Calu3 (cell line): Measurements from ENCODE around the gene LAMTOR2. TPM values are rescaled to one million over a fixed set of nuclear protein-coding genes. Genes with fewer than 3 reads are reported as not detected.

ENCODE experiments used
- BruUV-seq: library from RNA; stranded (reverse); fragments of 400-500 nt; replicated peaks from 2 replicates; lab custom pipeline; 2021; lab: Mats Ljungman, UMichigan
- CTCF ChIA-PET: fragments of 300-600 bp; sonication (Branson Sonifier 250); formaldehyde crosslinking; loops from one replicate; lab custom pipeline; 2022; ENCODE audit warnings: antibody characterized with exemption; lab: Charles Lee
- DNase-seq: peaks from one replicate; pipeline ENCODE4 v3.0.0; 2022
- H3K27ac Mint-ChIP-seq: one replicate; pipeline ENCODE4 v1.8.0; 2022; ENCODE audit warnings: mixed read lengths; ENCODE audit not compliant: unreplicated experiment
- H3K27me3 Mint-ChIP-seq: one replicate; pipeline ENCODE4 v1.8.0; 2022; ENCODE audit warnings: mixed read lengths; ENCODE audit not compliant: unreplicated experiment
- H3K36me3 Mint-ChIP-seq: one replicate; pipeline ENCODE4 v1.8.0; 2022; ENCODE audit warnings: mild to moderate bottlenecking, moderate library complexity, mixed read lengths; ENCODE audit not compliant: insufficient read depth, unreplicated experiment
- H3K4me1 Mint-ChIP-seq: one replicate; pipeline ENCODE4 v1.8.0; 2022; ENCODE audit warnings: mild to moderate bottlenecking, low read depth, mixed read lengths; ENCODE audit not compliant: unreplicated experiment
- H3K4me3 Mint-ChIP-seq: one replicate; pipeline ENCODE4 v1.8.0; 2022; ENCODE audit warnings: mild to moderate bottlenecking, low read depth, moderate library complexity, mixed read lengths; ENCODE audit not compliant: unreplicated experiment
- H3K9me3 Mint-ChIP-seq: one replicate; pipeline ENCODE4 v1.8.0; 2022; ENCODE audit warnings: low read depth, mixed read lengths; ENCODE audit not compliant: unreplicated experiment
- intact Hi-C: fragments of 100-400 bp; cut with micrococcal nuclease; formaldehyde crosslinking; loops from one replicate; pipeline ENCODE4 v1.10.0; 2022; ENCODE audit not compliant: unreplicated experiment
- total RNA-seq: library from RNA; stranded (reverse); gene quantifications from 2 replicates; pipeline ENCODE4 v1.2.3, GENCODE V29; 2022
- TF ChIP-seq, protein P1 (sequence below): fragments of 200-600 bp; IDR thresholded peaks from one replicate; pipeline ENCODE4 v1.8.0; 2022; ENCODE audit warnings: antibody characterized with exemption; ENCODE audit not compliant: unreplicated experiment

LAMTOR2 gene
- total RNA-seq, 1 experiment from 2014 or later: 69.8 TPM

DNA sequence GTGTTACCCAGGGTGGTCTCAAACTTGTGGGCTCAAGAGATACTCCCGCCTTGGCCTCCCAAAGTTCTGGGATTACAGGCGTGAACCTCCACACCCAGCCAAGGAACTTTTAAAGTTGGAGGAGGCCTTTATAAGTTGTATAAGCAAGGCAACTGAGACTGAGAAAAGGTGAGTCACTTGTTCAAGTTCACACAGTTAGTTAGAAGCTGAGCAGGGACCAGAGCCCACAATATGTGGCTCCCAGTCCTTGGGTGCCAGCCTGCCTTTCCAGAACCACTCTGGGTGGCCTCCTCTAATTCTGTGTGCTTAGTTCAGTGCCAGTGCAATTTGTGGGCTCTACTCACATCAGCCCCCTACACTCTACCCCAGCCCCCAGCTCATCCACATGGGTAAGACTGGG, 10.0 kb downstream of the LAMTOR2 start:
- Mint-ChIP-seq H3K9me3 (no peaks in the 10 kb centered on the region), H3K27me3 (no peaks in the 10 kb centered on the region), H3K36me3 (peaks cover 85% of the 10 kb centered on the region), H3K4me3 (no peak overlapping the region), H3K4me1 (peaks cover 41% of the 10 kb centered on the region), H3K27ac (no peak overlapping the region)
- no peak for DNase-seq
- CTCF ChIA-PET: interaction anchor here (0.5 to 0.6 kb wide), 2 partner anchors 9 to 56 kb away, joined by 3 to 5 read pairs; no protein-coding TSS in a partner anchor
- intact Hi-C loops: loop anchor here (5.0 kb wide), 2 partner anchors 42 to 122 kb away; partner anchors contain the start of genes RXFP4 and SSR2
- TF ChIP-seq, protein P1, sequence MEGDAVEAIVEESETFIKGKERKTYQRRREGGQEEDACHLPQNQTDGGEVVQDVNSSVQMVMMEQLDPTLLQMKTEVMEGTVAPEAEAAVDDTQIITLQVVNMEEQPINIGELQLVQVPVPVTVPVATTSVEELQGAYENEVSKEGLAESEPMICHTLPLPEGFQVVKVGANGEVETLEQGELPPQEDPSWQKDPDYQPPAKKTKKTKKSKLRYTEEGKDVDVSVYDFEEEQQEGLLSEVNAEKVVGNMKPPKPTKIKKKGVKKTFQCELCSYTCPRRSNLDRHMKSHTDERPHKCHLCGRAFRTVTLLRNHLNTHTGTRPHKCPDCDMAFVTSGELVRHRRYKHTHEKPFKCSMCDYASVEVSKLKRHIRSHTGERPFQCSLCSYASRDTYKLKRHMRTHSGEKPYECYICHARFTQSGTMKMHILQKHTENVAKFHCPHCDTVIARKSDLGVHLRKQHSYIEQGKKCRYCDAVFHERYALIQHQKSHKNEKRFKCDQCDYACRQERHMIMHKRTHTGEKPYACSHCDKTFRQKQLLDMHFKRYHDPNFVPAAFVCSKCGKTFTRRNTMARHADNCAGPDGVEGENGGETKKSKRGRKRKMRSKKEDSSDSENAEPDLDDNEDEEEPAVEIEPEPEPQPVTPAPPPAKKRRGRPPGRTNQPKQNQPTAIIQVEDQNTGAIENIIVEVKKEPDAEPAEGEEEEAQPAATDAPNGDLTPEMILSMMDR: no peak
- no TSS peak for BruUV-seq

DNA sequence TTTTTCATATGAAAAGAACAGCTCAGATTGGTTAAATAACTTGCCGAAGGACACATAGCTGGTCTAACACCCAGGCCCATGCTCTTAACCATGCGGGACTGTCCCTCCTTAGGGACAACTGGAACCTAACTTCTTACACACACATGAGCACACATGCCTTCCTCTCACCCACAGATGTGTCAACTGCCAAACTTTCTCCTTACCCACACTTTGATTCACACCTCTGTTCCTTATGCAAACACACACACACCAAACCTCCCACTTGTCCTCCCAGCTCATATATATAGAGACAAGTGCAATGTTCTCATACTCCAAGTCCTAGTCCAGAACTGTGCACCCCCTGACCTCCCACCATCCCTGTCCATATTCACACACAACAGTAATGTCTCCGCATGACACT, 10.6 kb downstream of the LAMTOR2 start:
- peaks cover 85% of the 10 kb centered on the region for H3K36me3 Mint-ChIP-seq
- BruUV-seq: no TSS peak
- intact Hi-C loops: loop anchor here (5.0 kb wide), 1 partner anchor 123 kb away; the partner anchor contains the start of gene RXFP4
- H3K4me3 Mint-ChIP-seq: no peak overlapping the region
- TF ChIP-seq, protein P1: no peak
- CTCF ChIA-PET: interaction anchor here (0.6 to 2.3 kb wide), 3 partner anchors 8 to 62 kb away, joined by 3 to 7 read pairs (median 3); no protein-coding TSS in a partner anchor
- H3K27me3 Mint-ChIP-seq: no peaks in the 10 kb centered on the region
- H3K4me1 Mint-ChIP-seq: peaks cover 41% of the 10 kb centered on the region
- H3K9me3 Mint-ChIP-seq: no peaks in the 10 kb centered on the region
- DNase-seq: no peak
- no peak overlapping the region for H3K27ac Mint-ChIP-seq

DNA sequence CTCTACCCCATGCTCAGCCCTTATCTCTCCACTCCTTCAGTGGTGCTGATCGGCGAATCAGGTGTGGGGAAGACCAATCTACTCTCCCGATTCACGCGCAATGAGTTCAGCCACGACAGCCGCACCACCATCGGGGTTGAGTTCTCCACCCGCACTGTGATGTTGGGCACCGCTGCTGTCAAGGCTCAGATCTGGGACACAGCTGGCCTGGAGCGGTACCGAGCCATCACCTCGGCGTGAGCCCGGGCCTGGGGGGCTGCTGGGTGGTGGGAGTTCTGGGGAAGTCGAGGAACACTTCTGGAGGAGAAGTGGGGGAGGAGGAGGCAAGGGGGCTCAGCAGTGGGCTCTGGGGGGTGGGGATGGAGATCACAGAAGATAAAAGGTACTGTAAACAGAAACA, 11.3 kb downstream of the LAMTOR2 start:
- TF ChIP-seq, protein P1: no peak
- Mint-ChIP-seq H3K27ac (no peak overlapping the region), H3K27me3 (no peaks in the 10 kb centered on the region), H3K36me3 (peaks cover 84% of the 10 kb centered on the region), H3K4me3 (no peak overlapping the region), H3K9me3 (no peaks in the 10 kb centered on the region), H3K4me1 (peaks cover 37% of the 10 kb centered on the region)
- intact Hi-C loops: loop anchor here (5.0 kb wide), 1 partner anchor 124 kb away; the partner anchor contains the start of gene RXFP4
- BruUV-seq: no TSS peak
- DNase-seq: no peak
- CTCF ChIA-PET: interaction anchor here (0.5 to 2.3 kb wide), 13 partner anchors 9 to 127 kb away, joined by 3 to 10 read pairs (median 4); partner anchors contain the start of genes LAMTOR2 and UBQLN4

DNA sequence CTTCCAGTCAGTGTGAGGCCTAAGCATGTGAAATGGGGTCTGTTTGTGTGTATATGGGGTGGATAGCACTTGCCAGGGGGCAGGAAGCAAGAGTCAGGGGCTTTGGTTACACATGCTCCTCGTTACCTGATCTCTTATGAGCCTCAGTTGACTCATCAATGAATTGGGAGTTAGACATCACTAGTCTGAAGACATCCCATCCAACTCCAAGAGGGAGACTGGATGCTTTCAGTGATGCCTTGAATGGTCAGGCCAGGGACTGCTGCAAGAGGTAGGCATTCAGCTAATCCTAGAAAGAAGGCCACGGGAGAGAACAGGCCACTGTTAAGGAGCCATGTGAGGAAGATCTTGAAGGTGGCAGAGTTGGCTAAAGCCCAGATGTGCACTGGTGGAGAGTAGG, 12.7 kb downstream of the LAMTOR2 start:
- Mint-ChIP-seq H3K4me3 (no peak overlapping the region), H3K4me1 (peaks cover 28% of the 10 kb centered on the region), H3K27ac (peak overlapping the region; percentile 42), H3K9me3 (no peaks in the 10 kb centered on the region), H3K27me3 (no peaks in the 10 kb centered on the region), H3K36me3 (peaks cover 74% of the 10 kb centered on the region)
- no peak for DNase-seq
- CTCF ChIA-PET: interaction anchor here (1.2 to 2.3 kb wide), 2 partner anchors 59 to 64 kb away, joined by 4 to 7 read pairs; no protein-coding TSS in a partner anchor
- TF ChIP-seq, protein P1: no peak
- intact Hi-C loops: loop anchor here (5.0 kb wide), 1 partner anchor 125 kb away; the partner anchor contains the start of gene RXFP4
- no TSS peak for BruUV-seq
